Loucy (cell line): ENCODE data around the gene MGLL.

Source experiments
- H2AFZ ChIP-seq: fragments of 200-600 bp; sonication (generic); 2 replicates; pipeline ENCODE4 v1.6.0; 2016; ENCODE audit warnings: antibody characterized with exemption, mild to moderate bottlenecking, low read length, moderate library complexity
- H3F3A ChIP-seq: fragments of 200-600 bp; 2 replicates; pipeline ENCODE4 v1.6.0; 2016; ENCODE audit warnings: antibody characterized with exemption, low read depth, mild to moderate bottlenecking
- H3K27me3 ChIP-seq: fragments of 200-600 bp; sonication (generic); 2 replicates; pipeline ENCODE4 v1.6.1; 2014; ENCODE audit warnings: low read length, mild to moderate bottlenecking; ENCODE audit not compliant: insufficient read depth, poor library complexity, severe bottlenecking
- H3K36me3 ChIP-seq: fragments of 200-600 bp; sonication (generic); 2 replicates; pipeline ENCODE4 v1.6.1; 2016; ENCODE audit warnings: low read length; ENCODE audit not compliant: insufficient read depth
- H3K4me1 ChIP-seq: fragments of 200-600 bp; sonication (generic); 2 replicates; pipeline ENCODE4 v1.5.1; 2014; ENCODE audit warnings: low read length, mild to moderate bottlenecking; ENCODE audit not compliant: insufficient read depth, poor library complexity, severe bottlenecking
- H3K4me2 ChIP-seq: fragments of 200-600 bp; sonication (generic); 2 replicates; pipeline ENCODE4 v1.6.0; 2014; ENCODE audit warnings: antibody characterized with exemption, low read length, low read depth, mild to moderate bottlenecking; ENCODE audit not compliant: poor library complexity, severe bottlenecking
- H3K4me3 ChIP-seq: fragments of 200-600 bp; sonication (generic); 2 replicates; pipeline ENCODE4 v1.5.1; 2014; ENCODE audit warnings: low read length, mild to moderate bottlenecking, mixed read lengths; ENCODE audit not compliant: poor library complexity, severe bottlenecking
- H3K79me2 ChIP-seq: fragments of 200-600 bp; sonication (generic); 2 replicates; pipeline ENCODE4 v1.6.1; 2014; ENCODE audit warnings: low read length; ENCODE audit not compliant: insufficient read depth
- H3K9ac ChIP-seq: fragments of 200-600 bp; sonication (generic); 2 replicates; pipeline ENCODE4 v1.6.0; 2014; ENCODE audit warnings: mild to moderate bottlenecking, low read depth, low read length, moderate library complexity; ENCODE audit not compliant: poor library complexity, severe bottlenecking
- H3K9me2 ChIP-seq: fragments of 200-600 bp; sonication (generic); replicated peaks from 2 replicates; pipeline ENCODE4 v1.6.1; 2016; ENCODE audit warnings: low read depth, low read length, mixed read lengths
- H3K9me3 ChIP-seq: fragments of 200-600 bp; sonication (generic); 2 replicates; pipeline ENCODE4 v1.6.1; 2014; ENCODE audit warnings: mild to moderate bottlenecking, antibody characterized with exemption, low read length, low read depth; ENCODE audit not compliant: insufficient read depth
- H4K20me1 ChIP-seq: fragments of 200-600 bp; sonication (generic); 2 replicates; pipeline ENCODE4 v1.6.0; 2014; ENCODE audit warnings: antibody characterized with exemption, low read length, mild to moderate bottlenecking; ENCODE audit not compliant: insufficient read depth, poor library complexity, severe bottlenecking
- EZH2phosphoT487 ChIP-seq: fragments of 200-600 bp; IDR thresholded peaks from 2 replicates; pipeline ENCODE4 v1.6.1; 2018; ENCODE audit warnings: antibody characterized with exemption, mild to moderate bottlenecking, moderate library complexity, borderline replicate concordance
- TF ChIP-seq, protein P1 (sequence below): fragments of 200-600 bp; sonication (generic); conservative IDR thresholded peaks from 2 replicates; pipeline ENCODE4 v1.5.1; 2014; ENCODE audit warnings: mild to moderate bottlenecking, antibody characterized with exemption, low read length

The MGLL gene

GRCh38 chr3:127798716-127799115 is 23.6 kb downstream of the MGLL start:
- Histone ChIP-seq H3K36me3 (peaks cover 48% of the 10 kb centered on the region; the same call in 1 of the 2 replicates), H3K9me2 (no peaks in the 10 kb centered on the region), H3K79me2 (peaks cover 79% of the 10 kb centered on the region), H3K9me3 (no peaks in the 10 kb centered on the region), H3F3A (peaks cover 16% of the 10 kb centered on the region), H4K20me1 (no peaks in the 10 kb centered on the region), H2AFZ (no peak overlapping the region), H3K4me2 (peak overlapping the region; percentile 67), H3K4me3 (no peak overlapping the region), H3K4me1 (peaks cover 63% of the 10 kb centered on the region), H3K27me3 (no peaks in the 10 kb centered on the region), H3K9ac (peak overlapping the region; percentile 76)
- TF ChIP-seq, protein P1, sequence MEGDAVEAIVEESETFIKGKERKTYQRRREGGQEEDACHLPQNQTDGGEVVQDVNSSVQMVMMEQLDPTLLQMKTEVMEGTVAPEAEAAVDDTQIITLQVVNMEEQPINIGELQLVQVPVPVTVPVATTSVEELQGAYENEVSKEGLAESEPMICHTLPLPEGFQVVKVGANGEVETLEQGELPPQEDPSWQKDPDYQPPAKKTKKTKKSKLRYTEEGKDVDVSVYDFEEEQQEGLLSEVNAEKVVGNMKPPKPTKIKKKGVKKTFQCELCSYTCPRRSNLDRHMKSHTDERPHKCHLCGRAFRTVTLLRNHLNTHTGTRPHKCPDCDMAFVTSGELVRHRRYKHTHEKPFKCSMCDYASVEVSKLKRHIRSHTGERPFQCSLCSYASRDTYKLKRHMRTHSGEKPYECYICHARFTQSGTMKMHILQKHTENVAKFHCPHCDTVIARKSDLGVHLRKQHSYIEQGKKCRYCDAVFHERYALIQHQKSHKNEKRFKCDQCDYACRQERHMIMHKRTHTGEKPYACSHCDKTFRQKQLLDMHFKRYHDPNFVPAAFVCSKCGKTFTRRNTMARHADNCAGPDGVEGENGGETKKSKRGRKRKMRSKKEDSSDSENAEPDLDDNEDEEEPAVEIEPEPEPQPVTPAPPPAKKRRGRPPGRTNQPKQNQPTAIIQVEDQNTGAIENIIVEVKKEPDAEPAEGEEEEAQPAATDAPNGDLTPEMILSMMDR = no peak
- TF ChIP-seq EZH2phosphoT487 = no peak

GRCh38 chr3:127796831-127797150 is 25.5 kb downstream of the MGLL start:
- Histone ChIP-seq H3K79me2 (peaks cover 79% of the 10 kb centered on the region), H3K4me2 (no peak overlapping the region), H4K20me1 (no peaks in the 10 kb centered on the region), H3K27me3 (no peaks in the 10 kb centered on the region), H3F3A (peaks cover 12% of the 10 kb centered on the region), H3K36me3 (peaks cover 48% of the 10 kb centered on the region; the same call in 1 of the 2 replicates), H3K9me2 (no peaks in the 10 kb centered on the region), H3K9ac (no peak overlapping the region), H3K4me3 (no peak overlapping the region), H2AFZ (no peak overlapping the region), H3K4me1 (peaks cover 50% of the 10 kb centered on the region), H3K9me3 (no peaks in the 10 kb centered on the region)
- TF ChIP-seq EZH2phosphoT487 = no peak

DNA sequence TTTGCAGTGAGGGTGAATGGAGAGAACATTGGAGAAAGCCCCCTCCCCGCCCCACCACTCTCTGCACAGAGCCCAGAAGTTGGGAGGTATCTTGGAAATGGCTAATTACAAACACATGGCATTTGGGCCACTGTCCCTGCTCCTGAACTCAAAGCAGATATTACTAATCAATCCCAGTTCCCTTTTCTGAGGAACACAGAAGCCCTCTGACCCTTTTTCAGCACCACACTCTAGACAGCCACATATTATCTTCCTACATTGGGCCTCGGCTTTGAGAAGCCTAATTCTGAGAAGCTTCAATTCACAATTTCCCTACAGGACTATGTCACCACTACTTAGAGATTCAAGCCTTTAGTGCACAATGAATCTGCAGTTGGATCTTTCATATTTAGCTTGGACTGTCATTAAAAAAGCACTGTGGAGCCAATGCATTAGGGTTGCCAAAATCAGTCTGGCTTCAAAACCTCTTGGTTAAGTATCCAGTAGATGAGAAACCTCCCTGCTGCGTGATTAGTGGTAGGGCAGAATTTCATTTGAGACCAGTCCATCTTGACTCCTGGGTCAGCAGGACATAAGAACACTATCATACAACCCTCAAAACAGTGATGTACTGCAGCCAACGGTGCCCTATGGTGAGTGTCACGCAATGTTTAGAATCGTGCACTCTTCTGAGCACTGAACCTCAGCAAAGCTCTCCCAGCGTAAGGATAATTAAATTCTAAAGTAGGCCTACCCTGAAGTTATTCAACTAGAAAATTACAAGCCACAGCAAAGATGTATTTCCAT is 26.1 kb downstream of the MGLL start:
- Histone ChIP-seq H3F3A (peaks cover 15% of the 10 kb centered on the region), H3K9me3 (no peaks in the 10 kb centered on the region), H3K4me3 (no peak overlapping the region), H3K79me2 (peaks cover 82% of the 10 kb centered on the region), H3K27me3 (no peaks in the 10 kb centered on the region), H3K9ac (no peak overlapping the region), H4K20me1 (no peaks in the 10 kb centered on the region), H3K9me2 (no peaks in the 10 kb centered on the region), H3K36me3 (peaks cover 48% of the 10 kb centered on the region; the same call in 1 of the 2 replicates), H2AFZ (no peak overlapping the region), H3K4me1 (peaks cover 52% of the 10 kb centered on the region), H3K4me2 (no peak overlapping the region)
- TF ChIP-seq EZH2phosphoT487 = no peak
- TF ChIP-seq, protein P1 = no peak
